HG02970 (cell line): ENCODE measurements around the gene ZNF768.
"Not testable (repeated sequence)": the region's sequence is repeated elsewhere in the genome, so short reads cannot be mapped to it uniquely, and the experiment has no call there.

ENCODE experiments used
- ATAC-seq: cut with Tn5 transposase; IDR thresholded peaks from one replicate; pipeline ENCODE4 v1.9.1; 2021; ENCODE audit warnings: mild to moderate bottlenecking, moderate library complexity, moderate number of reproducible peaks; ENCODE audit not compliant: unreplicated experiment, low FRiP score

The ZNF768 gene

GRCh38 chr16:30534368-30535105, 8.2 kb upstream of the ZNF768 start, which contains the start of gene ZNF747:
Gene ZNF747 (minus strand): TSS chr16:30534858. CDS start chr16:30534679, 179 bp downstream.
- peak; percentile 51 for ATAC-seq

GRCh38 chr16:30533748-30534367, 7.5 kb upstream of the ZNF768 start:
- no peak for ATAC-seq

- ATAC-seq: no peak
Measured at GRCh38 chr16:30533146-30533522, 6.8 kb upstream of the ZNF768 start.

GRCh38 chr16:30532285-30533145, 6.1 kb upstream of the ZNF768 start:
- ATAC-seq: no peak

GRCh38 chr16:30530163-30531037, 4.0 kb upstream of the ZNF768 start:
- no peak for ATAC-seq

- no peak for ATAC-seq
Measured at GRCh38 chr16:30528799-30529457, 2.6 kb upstream of the ZNF768 start.

- no peak for ATAC-seq
Measured at GRCh38 chr16:30527635-30528178, 1.3 kb upstream of the ZNF768 start.

GRCh38 chr16:30526823-30527634, 663 bp upstream of the ZNF768 start:
- peak; percentile 69 for ATAC-seq

GRCh38 chr16:30525844-30526136, 576 bp downstream of the ZNF768 start:
- no peak for ATAC-seq

- no peak for ATAC-seq
Measured at GRCh38 chr16:30524575-30525568, 1.5 kb downstream of the ZNF768 start.

- no peak for ATAC-seq
Measured at GRCh38 chr16:30523768-30524574, 2.4 kb downstream of the ZNF768 start.

GRCh38 chr16:30522702-30523463, 3.5 kb downstream of the ZNF768 start:
- not testable (repeated sequence) for ATAC-seq

- no peak for ATAC-seq
Measured at GRCh38 chr16:30521873-30522641, 4.3 kb downstream of the ZNF768 start.

GRCh38 chr16:30521476-30521872, 4.9 kb downstream of the ZNF768 start:
- no peak for ATAC-seq
